Lung microvascular endothelial cell (primary cell): ENCODE measurements around the gene ORAI2. TPM values are rescaled to one million over a fixed set of nuclear protein-coding genes. Genes with fewer than 3 reads are reported as not detected.
"Not testable (repeated sequence)": the region's sequence is repeated elsewhere in the genome, so short reads cannot be mapped to it uniquely, and the experiment has no call there.

Experiments used
- DNase-seq, 2 donors: peaks; one replicate each; pipeline versions ENCODE4 v3.0.0 to v3.0.0-alpha.2; 2010; ENCODE audit warnings: low read depth in 2 of 2
- total RNA-seq: library from RNA; depleted of rRNA; stranded (reverse); fragments of >200 nt; gene quantifications from 2 replicates; pipeline ENCODE4 v1.2.1, GENCODE V29; 2014

The ORAI2 gene
- 45.3 and 57.7 TPM in 2 replicates for total RNA-seq

DNA sequence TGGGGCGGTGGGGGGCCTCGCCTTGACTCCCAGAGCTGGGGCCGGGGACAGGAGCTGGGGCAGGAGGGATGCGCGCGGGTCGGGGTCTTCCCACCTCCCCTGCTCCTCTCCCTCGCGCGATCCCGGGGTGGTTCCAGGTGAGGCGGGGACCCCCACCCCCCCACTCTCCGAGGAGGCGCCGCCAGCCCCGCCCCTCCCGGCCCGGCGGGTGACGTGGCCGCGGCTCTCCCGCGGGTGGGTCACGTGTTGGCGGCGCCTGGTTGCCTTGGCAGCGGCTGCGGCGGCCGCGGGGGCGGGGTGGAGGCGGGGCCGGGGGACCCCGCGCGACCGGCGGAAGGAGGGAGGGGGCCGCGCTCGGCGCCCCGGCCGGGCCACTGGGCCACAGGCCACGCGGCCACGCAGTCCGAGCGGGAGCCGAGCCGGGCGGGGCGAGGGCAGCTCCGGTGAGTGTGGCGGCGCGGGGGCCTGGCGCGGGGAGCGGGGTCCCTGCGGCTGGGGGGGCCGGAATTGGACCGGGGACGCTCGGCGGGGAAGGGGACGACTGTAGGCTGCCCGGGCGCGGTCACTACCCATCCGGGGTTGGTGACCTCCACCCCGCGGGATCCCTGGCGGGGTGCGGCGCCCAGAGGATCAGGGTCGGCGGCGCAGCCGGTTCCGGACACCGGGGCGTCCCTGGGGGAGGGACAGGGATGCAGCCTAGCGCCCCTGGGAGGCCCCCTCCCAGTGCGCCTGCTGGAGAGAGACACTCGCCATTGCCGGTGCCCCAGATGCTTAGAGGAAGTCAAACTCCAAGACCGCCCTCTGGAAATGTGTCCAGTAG lies at the start of gene ORAI2:
Gene ORAI2 (plus strand): TSS at position 357 of the 820 bp plus-strand sequence. CDS start 5,382 bp downstream, outside the sequence.
- DNase-seq = peak; percentile 70 to 86

DNA sequence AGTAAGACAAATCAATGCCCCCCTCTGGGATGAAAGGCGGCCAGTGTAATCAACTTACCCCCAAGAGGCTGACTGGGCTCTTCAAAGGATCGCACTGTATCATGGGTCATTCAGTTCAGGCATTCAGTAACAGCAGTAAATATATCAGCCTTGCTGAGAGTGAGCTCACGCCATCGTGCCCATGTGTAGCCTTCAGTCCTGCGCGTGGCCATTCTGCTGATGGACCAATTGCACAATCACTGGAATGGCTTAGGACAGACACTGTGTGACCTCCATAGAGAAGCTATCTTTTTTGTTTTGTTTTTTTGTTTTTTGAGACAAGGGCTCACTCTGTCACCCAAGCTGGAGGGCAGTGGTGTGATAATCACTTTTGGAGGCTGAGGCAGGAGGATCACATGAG lies 46.3 kb upstream of the ORAI2 start:
- DNase-seq = no peak

DNA sequence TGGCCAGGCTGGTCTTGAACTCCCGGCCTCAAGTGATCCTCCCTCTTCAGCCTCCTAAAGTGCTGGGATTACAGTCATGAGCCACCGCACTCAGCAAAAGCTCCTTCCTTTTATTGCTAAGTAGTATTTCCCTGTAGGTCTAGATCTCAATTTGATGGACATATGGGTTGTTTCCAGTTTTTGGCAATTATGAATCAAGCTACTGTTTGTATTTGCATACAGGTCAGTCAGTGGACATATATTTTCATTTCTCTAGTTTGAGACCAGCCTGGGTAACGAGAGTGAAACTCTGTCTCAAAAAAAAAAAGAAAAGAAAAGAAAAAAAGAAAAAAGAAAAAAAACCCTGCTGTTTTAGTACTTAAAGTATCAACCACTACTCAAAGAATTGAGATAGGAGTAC lies 43.6 kb upstream of the ORAI2 start:
- no peak for DNase-seq

DNA sequence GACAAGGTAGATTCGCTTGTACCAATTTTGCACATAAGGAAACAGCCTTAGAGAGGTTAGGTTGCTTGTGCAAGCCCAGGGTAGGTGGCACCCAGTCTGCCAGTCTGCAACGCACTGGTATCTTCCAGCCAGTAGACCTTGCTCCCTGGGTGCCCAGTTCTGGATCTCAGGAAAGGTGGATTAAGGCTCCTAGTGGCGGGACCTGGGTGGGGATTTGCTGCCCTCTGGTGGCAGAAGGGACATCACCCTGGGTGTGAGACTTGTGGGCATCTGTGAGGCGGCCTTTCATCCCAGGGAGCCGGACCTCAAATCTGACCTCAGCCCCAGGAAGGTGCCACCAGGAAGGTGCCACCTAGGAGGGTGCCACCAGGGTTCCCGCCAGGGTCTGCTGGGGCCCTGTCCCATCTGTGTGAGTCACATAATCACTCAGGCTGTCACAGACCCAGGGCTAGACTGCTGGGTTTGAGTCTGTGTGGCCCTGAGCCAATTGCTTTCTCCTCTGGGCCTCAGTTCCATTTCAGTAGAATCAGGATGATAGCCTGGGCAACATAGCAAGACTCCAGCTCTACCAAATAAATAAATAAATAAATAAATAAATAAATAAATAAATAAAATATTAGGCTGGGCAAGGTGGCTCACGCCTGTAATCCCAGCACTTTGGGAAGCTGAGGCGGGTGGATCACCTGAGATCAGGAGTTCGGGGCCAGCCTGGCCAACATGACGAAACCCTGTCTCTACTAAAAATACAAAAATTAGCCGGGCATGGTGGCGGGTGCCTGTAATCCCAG lies 42.5 kb upstream of the ORAI2 start:
- DNase-seq = peak; percentile 80 to 85

DNA sequence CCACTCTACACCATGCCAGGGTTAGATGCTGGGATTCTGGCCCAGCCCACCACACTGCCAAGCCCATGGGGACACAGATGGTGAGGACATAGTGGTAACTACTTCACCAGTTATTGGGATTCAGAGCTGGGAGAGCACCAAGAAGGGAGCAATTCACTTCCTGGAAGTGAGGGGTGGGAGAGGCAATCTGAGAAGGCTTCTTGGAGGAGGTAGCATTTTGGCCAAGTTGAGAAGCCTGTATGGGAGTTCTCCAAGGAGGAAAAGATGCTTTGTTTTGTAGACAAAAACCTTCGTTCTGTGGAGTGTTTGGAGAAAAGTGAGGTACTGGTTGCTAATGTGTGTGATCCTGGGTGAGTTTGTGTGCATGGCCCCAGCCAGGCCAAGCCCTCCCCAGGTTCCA lies 41.0 kb upstream of the ORAI2 start:
- no peak for DNase-seq

DNA sequence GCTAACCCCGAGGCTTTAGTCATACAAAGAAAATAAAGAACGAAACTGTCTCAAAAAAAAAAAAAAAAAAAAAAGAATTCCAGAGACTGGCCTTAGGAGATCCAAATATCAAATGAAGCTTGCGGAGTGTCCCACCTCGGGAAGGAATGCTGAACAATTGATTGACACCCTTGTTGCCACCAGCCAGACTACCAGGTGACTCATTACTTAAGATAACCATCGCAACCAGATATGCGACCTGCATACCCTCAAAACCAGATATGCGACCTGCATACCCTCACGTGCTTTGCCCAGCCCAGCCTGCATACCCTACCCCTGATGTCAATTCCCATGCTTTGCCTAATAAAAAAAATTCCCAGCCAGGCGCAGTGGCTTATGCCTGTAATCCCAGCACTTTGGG lies 39.9 kb upstream of the ORAI2 start:
- no peak for DNase-seq

DNA sequence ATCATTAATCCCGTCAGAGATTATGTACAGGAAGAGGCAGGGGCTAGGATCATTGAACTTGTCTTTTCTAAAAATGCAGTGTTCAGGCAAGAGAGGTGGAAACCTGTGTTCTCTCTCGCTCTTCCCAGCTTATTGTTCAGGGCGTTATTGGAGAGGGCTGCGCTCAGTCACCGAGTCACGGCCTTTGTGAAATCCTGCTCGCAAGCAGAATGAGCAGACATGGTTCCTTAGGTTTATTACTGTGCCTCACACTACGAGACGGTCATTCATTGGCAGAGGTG lies 37.8 kb upstream of the ORAI2 start:
- peak in 1 of 2 donors; percentile 19 for DNase-seq

DNA sequence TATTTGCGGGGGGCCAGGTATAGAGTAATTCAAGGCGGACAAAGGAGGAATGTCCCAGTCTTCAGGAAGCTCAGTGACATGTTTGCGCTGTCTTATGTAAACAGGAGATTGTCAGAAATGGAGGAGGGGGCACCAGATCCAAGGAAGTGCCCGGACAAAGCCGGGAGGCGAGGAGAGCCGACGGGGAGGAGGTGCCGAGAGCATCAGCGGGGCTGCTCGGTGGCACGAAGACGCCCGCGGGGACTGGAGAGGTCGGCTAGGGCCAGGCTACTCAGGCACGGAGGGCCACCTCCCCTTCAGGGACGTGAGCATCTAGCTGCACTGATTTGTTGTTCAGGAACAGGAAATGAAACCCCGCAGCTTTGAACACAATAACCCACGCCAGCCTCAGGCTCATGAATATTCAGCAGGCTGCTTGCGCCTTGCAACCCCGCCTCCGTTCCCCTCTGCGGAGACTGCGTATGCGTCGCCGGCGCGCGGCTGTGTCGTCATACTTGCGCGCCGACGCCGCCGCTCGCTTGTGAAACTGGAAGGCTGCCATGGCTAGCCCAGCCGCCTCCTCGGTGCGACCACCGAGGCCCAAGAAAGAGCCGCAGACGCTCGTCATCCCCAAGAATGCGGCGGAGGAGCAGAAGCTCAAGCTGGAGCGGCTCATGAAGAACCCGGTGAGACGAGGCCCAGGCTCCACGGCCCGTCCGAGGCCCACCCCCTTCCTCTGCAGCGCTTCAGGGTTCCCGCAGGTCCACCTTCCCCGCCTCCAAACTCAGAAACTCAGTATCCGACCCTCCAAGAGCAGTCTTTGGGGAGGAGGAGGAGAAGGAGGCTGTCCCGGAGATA lies 37.3 kb upstream of the ORAI2 start, which contains the start of gene PRKRIP1:
Gene PRKRIP1 (plus strand): TSS at position 491 of the 837 bp plus-strand sequence. CDS start 49 bp downstream, at position 540.
- peak; percentile 88 to 92 for DNase-seq

DNA sequence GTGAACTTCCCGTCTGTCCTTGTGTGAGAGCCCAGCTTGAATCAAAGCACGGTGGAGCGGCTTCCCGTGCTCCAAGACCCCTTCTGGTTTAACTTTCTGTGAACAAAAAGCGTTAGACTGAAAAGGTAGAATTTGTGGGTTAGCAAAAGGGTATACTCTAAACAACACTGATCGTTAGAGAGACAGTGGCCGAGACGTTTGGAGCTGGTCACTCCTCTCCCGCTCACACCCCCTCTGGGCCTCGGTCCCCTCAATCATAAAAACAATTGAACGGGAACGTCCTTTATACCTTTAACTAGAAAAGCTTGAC lies 36.7 kb upstream of the ORAI2 start:
- no peak for DNase-seq

DNA sequence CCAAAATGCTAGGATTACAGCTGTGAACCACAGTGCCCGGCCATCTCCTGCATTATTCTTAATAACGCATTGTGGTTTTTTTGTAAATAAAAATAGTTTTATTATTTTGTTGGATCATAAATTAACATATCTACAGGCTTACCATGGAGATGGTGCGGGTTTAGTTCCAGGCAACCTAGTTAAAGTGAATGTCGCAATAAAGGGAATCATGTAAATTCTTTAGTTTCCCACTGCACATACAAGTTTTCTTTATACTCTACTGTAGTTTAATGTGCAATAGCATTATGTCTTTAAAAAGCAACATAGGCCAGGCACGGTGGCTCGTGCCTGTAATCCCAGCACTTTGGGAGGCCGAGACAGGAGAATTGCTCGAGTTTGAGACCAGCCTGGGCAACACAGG lies 34.8 kb upstream of the ORAI2 start:
- DNase-seq = no peak

DNA sequence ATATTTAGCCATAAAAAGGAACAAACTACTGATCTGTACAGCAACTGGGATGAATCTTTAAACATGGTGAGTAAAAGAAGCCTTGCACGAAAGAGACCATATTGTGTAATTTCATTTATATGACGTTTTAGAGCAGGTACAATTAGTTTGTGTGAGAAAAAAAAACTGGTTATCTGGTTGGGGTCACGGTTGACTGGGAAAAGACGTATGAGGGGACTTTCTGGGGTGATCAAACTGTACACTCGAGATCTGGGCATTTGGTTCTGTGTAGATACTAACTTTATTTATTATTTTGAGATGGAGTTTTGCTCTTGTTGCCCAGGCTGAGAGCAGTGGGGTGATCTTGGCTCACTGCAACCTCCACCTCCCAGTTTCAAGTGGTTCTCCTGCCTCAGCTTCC lies 33.0 kb upstream of the ORAI2 start:
- no peak for DNase-seq

DNA sequence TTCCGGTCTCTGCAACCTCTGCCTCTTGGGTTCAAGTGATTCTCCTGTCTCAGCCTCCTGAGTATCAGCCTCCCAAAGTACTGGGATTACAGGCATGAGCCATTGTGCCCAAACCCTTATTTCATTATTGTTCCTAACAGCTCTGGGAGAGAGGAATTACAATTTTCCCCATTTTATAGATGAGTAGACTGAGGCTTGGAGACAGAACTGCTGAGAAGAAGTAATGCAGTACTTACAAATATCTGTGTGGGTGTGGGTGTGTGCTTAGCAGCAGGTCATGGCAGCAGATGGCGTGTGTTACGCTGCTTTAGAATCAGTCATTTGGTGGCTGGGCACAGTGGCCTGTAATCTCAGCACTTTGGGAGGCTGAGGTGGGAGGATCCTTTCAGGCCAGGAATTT lies 29.8 kb upstream of the ORAI2 start:
- no peak for DNase-seq

DNA sequence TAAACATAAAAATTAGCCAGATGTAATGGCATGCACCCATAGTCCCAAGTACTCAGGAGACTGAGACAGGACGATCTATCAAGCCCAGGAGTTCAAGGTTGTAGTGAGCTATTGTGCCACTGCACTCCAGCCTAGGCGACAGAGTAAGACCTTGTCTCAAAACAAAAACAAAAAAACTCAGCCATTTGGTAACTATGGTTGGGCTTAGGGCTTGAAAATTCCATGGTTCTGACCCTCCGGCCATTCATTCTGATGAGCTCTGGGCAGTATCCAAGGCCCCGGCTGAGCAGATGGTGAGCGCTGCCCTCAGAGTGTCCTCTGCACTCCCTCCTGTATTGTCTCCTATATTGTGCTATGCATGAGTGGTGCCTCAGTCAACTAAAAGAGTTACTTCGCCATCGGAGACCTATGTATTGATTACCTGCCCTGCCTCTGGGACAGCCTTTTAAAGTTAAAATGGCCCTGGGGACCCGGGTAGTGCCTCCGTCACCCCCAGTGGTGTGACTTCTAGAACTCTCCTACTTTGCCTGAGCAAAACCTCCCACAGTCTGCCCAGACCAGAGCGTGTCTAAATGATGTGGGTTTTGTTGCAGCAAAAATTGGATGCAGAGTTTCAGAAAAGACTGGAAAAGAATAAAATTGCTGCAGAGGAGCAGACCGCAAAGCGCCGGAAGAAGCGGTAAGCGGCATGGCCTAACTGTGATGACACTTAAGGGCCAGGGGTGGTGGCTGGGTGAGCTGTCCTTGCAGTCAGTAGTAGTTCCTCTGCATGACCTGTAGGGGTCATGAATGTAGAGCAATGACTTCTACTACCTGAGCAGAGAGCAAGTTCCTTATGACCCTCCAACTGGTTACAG lies 29.1 kb upstream of the ORAI2 start:
- peak; percentile 64 to 72 for DNase-seq

DNA sequence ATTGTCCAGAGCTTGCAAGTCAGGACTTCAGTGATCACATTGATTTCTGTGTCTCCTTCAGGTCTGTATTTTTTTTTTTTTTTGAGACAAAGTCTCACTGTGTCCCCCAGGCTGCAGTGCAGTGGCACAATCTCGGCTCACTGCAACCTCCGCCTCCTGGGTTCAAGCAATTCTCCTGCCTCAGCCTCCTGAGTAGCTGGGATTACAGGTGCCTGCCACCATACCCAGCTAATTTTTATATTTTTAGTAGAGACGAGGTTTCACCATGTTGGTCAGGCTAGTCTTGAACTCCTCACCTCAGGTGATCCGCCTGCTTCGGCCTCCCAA lies 28.6 kb upstream of the ORAI2 start:
- DNase-seq = not testable (repeated sequence)

DNA sequence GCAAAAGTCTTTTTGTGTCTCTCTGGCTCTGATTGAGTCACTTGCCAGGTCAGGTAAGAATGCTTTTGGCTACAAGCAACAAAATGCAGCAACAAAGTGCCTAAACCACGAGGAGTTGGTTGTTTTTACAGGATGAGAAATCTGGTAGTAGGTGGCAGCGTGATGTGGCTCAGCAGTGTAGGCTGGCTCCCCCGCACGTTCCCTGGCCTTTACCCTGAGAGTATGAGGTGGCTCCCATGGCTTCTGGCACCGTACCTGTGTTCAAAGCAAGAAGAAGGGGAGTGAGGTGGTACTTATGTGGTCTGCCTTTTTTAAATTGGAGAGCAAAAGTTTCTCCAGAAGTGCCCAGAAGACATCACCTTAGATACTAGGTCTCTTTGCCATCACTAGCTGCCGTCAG lies 25.5 kb upstream of the ORAI2 start:
- DNase-seq = no peak

DNA sequence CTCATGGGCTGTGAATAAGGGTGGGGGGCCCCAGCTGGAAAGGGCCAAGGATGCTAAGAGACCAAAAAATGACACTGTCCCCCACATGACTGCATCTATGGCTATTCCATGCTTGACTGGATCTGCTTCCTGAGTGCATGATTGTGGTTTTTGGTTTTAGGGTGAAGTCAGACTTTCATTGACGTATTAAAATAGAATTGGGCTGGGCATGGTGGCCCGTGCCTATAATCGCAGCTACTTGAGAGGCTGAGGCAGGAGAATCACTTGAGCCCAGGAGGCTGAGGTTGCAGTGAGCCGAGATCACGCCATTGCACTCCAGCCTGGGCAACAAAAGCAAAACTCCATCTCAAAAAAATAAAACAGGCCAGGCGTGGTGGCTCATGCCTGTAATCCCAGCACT lies 24.8 kb upstream of the ORAI2 start:
- DNase-seq = not testable (repeated sequence)

DNA sequence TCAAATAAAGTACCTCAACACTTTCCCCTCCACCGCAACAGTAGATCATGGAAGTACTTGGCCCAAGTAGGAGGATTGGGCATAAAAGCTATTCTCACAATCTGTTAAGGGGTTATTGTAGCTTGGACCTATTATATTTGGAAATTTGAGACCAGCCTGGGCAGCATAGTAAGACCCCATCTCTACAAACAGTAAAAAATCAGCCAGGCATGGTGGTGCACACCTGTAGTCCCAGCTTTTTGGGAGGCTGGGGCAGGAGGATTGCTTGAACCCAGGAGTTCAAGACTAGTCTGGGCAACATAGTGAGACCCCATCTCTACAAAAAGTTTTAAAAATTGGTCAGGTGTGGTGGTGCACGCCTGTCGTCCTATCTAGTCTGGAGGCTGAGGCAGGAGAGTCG lies 24.0 kb upstream of the ORAI2 start:
- no peak for DNase-seq

DNA sequence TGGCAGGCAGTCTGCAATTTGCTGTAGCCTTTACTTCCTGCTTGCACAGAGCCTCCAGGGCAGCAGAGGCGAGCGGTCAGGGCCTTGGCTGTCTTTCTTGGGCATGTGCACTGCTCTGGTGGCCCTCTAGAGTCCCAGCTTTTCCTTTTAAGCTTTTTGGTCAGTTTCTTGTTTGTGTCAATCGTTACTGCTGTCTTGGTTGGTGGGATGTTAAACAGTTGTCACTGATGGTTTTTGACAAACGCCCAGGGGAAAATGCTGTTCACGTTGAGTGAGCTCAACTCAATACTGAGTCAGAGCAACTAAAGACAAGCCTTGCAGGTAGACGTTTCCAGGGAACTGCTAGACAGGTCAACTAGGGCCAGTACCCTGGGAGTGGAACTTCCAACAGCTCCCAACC lies 23.3 kb upstream of the ORAI2 start:
- no peak for DNase-seq

DNA sequence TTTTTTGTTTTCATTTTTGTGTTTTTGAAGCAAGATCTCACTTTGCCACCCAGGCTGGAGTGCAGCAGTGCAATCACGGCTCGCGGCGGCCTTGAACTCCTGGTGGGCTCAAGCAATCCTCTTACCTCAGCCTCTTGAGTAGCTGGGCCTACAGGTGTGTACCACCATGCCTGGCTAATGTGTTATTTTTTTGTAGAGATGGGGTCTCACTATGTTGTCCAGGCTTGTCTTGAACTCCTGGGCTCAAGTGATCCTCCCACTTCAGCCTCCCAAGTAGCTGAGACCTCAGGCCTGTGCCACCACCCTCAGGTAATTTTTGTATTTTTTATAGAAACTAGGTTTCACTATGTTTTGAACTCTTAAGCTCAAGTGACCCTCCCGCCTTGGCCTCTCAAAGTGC lies 22.5 kb upstream of the ORAI2 start:
- DNase-seq = no peak

DNA sequence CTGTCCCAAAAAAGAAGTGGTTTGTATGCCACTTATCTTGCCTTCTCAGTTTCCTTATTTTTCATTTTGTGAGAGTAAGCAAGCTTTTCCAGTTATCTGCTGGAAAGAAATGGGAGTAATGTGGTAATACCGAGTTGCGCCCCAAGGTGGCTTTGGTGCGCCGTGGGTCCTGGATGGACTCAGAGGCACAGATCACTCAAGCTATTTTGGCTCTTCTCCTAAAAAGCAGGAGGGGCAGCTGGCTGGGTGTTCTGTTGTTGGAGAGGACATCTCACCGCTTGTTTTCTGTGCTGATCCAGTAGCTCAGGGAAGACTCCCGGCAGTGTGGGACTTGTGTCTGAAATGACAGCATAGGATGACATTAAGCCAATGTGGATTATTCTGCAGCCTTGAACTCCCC lies 20.8 kb upstream of the ORAI2 start:
- DNase-seq = peak; percentile 52 to 68

DNA sequence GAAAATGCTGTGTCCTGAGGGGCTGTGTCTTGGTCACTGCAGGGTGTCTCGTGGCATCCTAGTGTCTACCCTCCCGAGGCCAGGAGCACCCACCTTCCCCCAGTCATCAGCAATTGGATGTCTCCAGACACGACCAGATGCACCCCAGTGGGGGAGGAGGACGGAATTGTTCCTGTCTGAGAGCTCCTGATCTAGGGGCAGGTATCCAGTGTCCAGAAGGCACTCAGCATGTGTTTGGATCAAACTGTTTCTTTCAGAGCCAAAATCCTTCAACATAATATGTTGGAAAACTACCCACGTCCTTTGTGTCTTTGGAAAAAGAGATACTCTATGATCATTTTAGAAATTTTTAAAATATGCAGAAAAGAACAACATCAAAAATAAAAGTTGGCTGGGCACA lies 20.3 kb upstream of the ORAI2 start:
- no peak for DNase-seq
